G401.6 (cell line): ENCODE measurements around the gene HOXB3.

Experiments used
- FAIRE-seq: peaks from 2 replicates; lab custom pipeline; 2012; peaks lifted over from hg19 to GRCh38; lab: Jason Lieb, UNC

HOXB3 gene

GRCh38 chr17:48589831-48590606 lies at the start of gene HOXB3:
HOXB3 (minus strand) TSS chr17:48590241; CDS start chr17:48552474, 37,767 bp downstream.
- FAIRE-seq = peak; percentile 97

- FAIRE-seq = no peak
Observed at GRCh38 chr17:48639136-48639535, 49.1 kb upstream of the HOXB3 start.

GRCh38 chr17:48637323-48638260 lies 47.6 kb upstream of the HOXB3 start:
- FAIRE-seq = no peak

- peak; percentile 95 for FAIRE-seq
Observed at GRCh38 chr17:48636177-48637018, 46.4 kb upstream of the HOXB3 start.

GRCh38 chr17:48634493-48635208 lies 44.6 kb upstream of the HOXB3 start:
- no peak for FAIRE-seq

- FAIRE-seq = no peak
Observed at GRCh38 chr17:48633266-48633677, 43.2 kb upstream of the HOXB3 start.

GRCh38 chr17:48632579-48633265 lies 42.7 kb upstream of the HOXB3 start:
- FAIRE-seq = no peak

GRCh38 chr17:48631693-48632578 lies 41.9 kb upstream of the HOXB3 start:
- no peak for FAIRE-seq

GRCh38 chr17:48630925-48631692 lies 41.1 kb upstream of the HOXB3 start:
- FAIRE-seq = no peak

- FAIRE-seq = no peak
Observed at GRCh38 chr17:48630009-48630924, 40.2 kb upstream of the HOXB3 start.

- no peak for FAIRE-seq
Observed at GRCh38 chr17:48629411-48629759, 39.3 kb upstream of the HOXB3 start.

- FAIRE-seq = no peak
Observed at GRCh38 chr17:48628649-48629410, 38.8 kb upstream of the HOXB3 start.

- FAIRE-seq = no peak
Observed at GRCh38 chr17:48627623-48628521, 37.8 kb upstream of the HOXB3 start.

GRCh38 chr17:48627118-48627597 lies 37.1 kb upstream of the HOXB3 start:
- FAIRE-seq = no peak

- no peak for FAIRE-seq
Observed at GRCh38 chr17:48626245-48627117, 36.4 kb upstream of the HOXB3 start, which contains the start of gene HOXB9. HOXB9 (minus strand) TSS chr17:48626358; CDS start chr17:48626269, 89 bp downstream.
